Liver (tissue), 9 donors: ENCODE measurements around the gene ZDHHC8. TPM values are rescaled to one million over a fixed set of nuclear protein-coding genes. Genes with fewer than 3 reads are reported as not detected.

ENCODE experiments used
- DNase-seq: peaks from one replicate; pipeline ENCODE4 v3.0.0-alpha.2; 2017; ENCODE audit warnings: low spot score
- H3K27ac ChIP-seq, 2 donors: one replicate each; pipeline ENCODE4 v1.7.0; 2013; ENCODE audit warnings: inconsistent platforms in 2 of 2, low read length in 2 of 2, control low read depth in 1 of 2, low read depth in 1 of 2, mild to moderate bottlenecking in 1 of 2
- H3K27me3 ChIP-seq, 4 donors: one replicate each; pipeline versions ENCODE4 v1.6.1 to v1.7.0; 2013; ENCODE audit warnings: low read length in 3 of 4, inconsistent platforms in 1 of 4, mild to moderate bottlenecking in 1 of 4, moderate library complexity in 1 of 4; ENCODE audit not compliant: control insufficient read depth in 4 of 4, insufficient read depth in 4 of 4
- H3K36me3 ChIP-seq, 4 donors: one replicate each; pipeline versions ENCODE4 v1.6.1 to v1.7.0; 2013; ENCODE audit warnings: low read length in 3 of 4, mild to moderate bottlenecking in 3 of 4, low read depth in 1 of 4, moderate library complexity in 1 of 4; ENCODE audit not compliant: control insufficient read depth in 4 of 4, insufficient read depth in 3 of 4
- H3K4me1 ChIP-seq, 4 donors: one replicate each; pipeline versions ENCODE4 v1.6.1 to v1.7.0; 2013; ENCODE audit warnings: low read length in 3 of 4, mild to moderate bottlenecking in 3 of 4, moderate library complexity in 1 of 4; ENCODE audit not compliant: control insufficient read depth in 4 of 4, insufficient read depth in 4 of 4
- H3K4me3 ChIP-seq, 3 donors: one replicate each; pipeline versions ENCODE4 v1.6.1 to v1.7.0; 2013; ENCODE audit warnings: low read length in 3 of 3, control low read depth in 1 of 3, low read depth in 1 of 3, mild to moderate bottlenecking in 1 of 3
- H3K9ac ChIP-seq, 2 donors: one replicate each; pipeline ENCODE4 v1.7.0; 2013; ENCODE audit warnings: low read length in 2 of 2, mild to moderate bottlenecking in 2 of 2, moderate library complexity in 2 of 2, control low read depth in 1 of 2, low read depth in 1 of 2
- H3K9me3 ChIP-seq, 4 donors: one replicate each; pipeline versions ENCODE4 v1.6.1 to v1.7.0; 2013; ENCODE audit warnings: low read length in 3 of 4; ENCODE audit not compliant: control insufficient read depth in 4 of 4
- ATF3 ChIP-seq: IDR thresholded peaks from 2 replicates; pipeline ENCODE4 v1.6.1; 2016; ENCODE audit warnings: antibody characterized with exemption
- CTCF ChIP-seq: fragments of 150-350 bp; IDR thresholded peaks from 2 replicates; pipeline ENCODE4 v1.5.1; 2017; ENCODE audit warnings: improper control_type of control experiment, low read depth, low read length; ENCODE audit not compliant: missing input control
- EGR1 ChIP-seq, 2 donors: IDR thresholded peaks; 2 replicates each; pipeline ENCODE4 v1.6.1; 2016 to 2018; ENCODE audit warnings: antibody characterized with exemption in 2 of 2, low read depth in 2 of 2
- FOXA1 ChIP-seq: IDR thresholded peaks from 2 replicates; pipeline ENCODE4 v1.6.1; 2016; ENCODE audit warnings: antibody characterized with exemption
- FOXA2 ChIP-seq: IDR thresholded peaks from 2 replicates; pipeline ENCODE4 v1.6.1; 2016; ENCODE audit warnings: antibody characterized with exemption
- GABPA ChIP-seq, 2 donors: IDR thresholded peaks in 1 of 2; conservative IDR thresholded peaks in 1 of 2; 2 replicates each; pipeline ENCODE4 v1.6.1; 2016; ENCODE audit warnings: antibody characterized with exemption in 2 of 2, mild to moderate bottlenecking in 1 of 2, moderate library complexity in 1 of 2
- HNF4A ChIP-seq, 2 donors: conservative IDR thresholded peaks; 2 replicates each; pipeline ENCODE4 v1.6.1; 2016; ENCODE audit warnings: antibody characterized with exemption in 2 of 2, mild to moderate bottlenecking in 2 of 2
- HNF4G ChIP-seq: IDR thresholded peaks from 2 replicates; pipeline ENCODE4 v1.6.1; 2016; ENCODE audit warnings: antibody characterized with exemption
- JUND ChIP-seq, 2 donors: IDR thresholded peaks; 2 replicates each; pipeline ENCODE4 v1.6.1; 2016; ENCODE audit warnings: antibody characterized with exemption in 2 of 2
- NR2F2 ChIP-seq: IDR thresholded peaks from 2 replicates; pipeline ENCODE4 v1.6.1; 2016; ENCODE audit warnings: antibody characterized with exemption
- RAD21 ChIP-seq, 2 donors: IDR thresholded peaks; 2 replicates each; pipeline ENCODE4 v1.6.1; 2016; ENCODE audit warnings: antibody characterized with exemption in 2 of 2, mild to moderate bottlenecking in 2 of 2
- REST ChIP-seq: IDR thresholded peaks from 2 replicates; pipeline ENCODE4 v1.6.1; 2016; ENCODE audit warnings: antibody characterized with exemption, mild to moderate bottlenecking
- RXRA ChIP-seq, 2 donors: IDR thresholded peaks; 2 replicates each; pipeline ENCODE4 v1.6.1; 2017 to 2018; ENCODE audit warnings: antibody characterized with exemption in 2 of 2, mild to moderate bottlenecking in 1 of 2
- SP1 ChIP-seq: IDR thresholded peaks from 2 replicates; pipeline ENCODE4 v1.6.1; 2018; ENCODE audit warnings: antibody characterized with exemption, mild to moderate bottlenecking
- TAF1 ChIP-seq: conservative IDR thresholded peaks from 2 replicates; pipeline ENCODE4 v1.6.1; 2016; ENCODE audit warnings: antibody characterized with exemption, mild to moderate bottlenecking
- YY1 ChIP-seq: IDR thresholded peaks from 2 replicates; pipeline ENCODE4 v1.6.1; 2016; ENCODE audit warnings: antibody characterized with exemption, mild to moderate bottlenecking
- ZBTB33 ChIP-seq: IDR thresholded peaks from 2 replicates; pipeline ENCODE4 v1.6.1; 2016; ENCODE audit warnings: antibody characterized with exemption
- WGBS: extraction: QIAGEN DNeasy Blood & Tissue Kit; methylation state at CpG from one replicate; pipeline ENCODE4 v1.1.7; 2013; 5-methylcytosine and 5-hydroxymethylcytosine counted together
- polyA plus RNA-seq, 2 donors: library from polyadenylated mRNA; stranded (reverse) in 1 of 2; unstranded in 1 of 2; fragments of 200-250 nt in 1 of 2; fragments of >200 nt in 1 of 2; fragmentation: Nextera tagmentation in 1 of 2; extraction: Ambion mirVana in 1 of 2; gene quantifications; one replicate each; pipeline versions ENCODE4 v1.2.1 to v1.2.3, GENCODE V29; 2013 to 2015
- total RNA-seq, 2 donors: library from RNA; depleted of rRNA; stranded (reverse); fragments of >200 nt; gene quantifications; one replicate each; pipeline ENCODE4 v1.2.3, GENCODE V29; 2014
- TF ChIP-seq, protein P1 (sequence below): IDR thresholded peaks from 2 replicates; pipeline ENCODE4 v1.6.1; 2016; ENCODE audit warnings: antibody characterized with exemption
- donor health status: healthy.
- donor health status: healthy.
- donor health status: healthy.
- donor health status: healthy.
- donor health status: healthy.

ZDHHC8 gene
- total and polyA plus RNA-seq, 4 donors: 2.9 to 11.8 (median 6.8) TPM

GRCh38 chr22:20181194-20181883 is 49.7 kb downstream of the ZDHHC8 start:
- WGBS: 46% methylated on average over 17 of the region's 17 CpGs
- no peaks in the 10 kb centered on the region for H3K27me3 ChIP-seq
- peaks cover 4 to 24% (median 13%) of the 10 kb centered on the region in 4 donors for H3K4me1 ChIP-seq
- H3K27ac ChIP-seq: no peak overlapping the region
- no peaks in the 10 kb centered on the region for H3K36me3 ChIP-seq
- H3K4me3 ChIP-seq: no peak overlapping the region
- no peak overlapping the region for H3K9ac ChIP-seq
- no peaks in the 10 kb centered on the region for H3K9me3 ChIP-seq
- no peak for DNase-seq
- peak in 1 of 2 donors; percentile 53 for TF ChIP-seq RAD21 (IDR thresholded peaks at IDR 0.05)
- no peak for TF ChIP-seq FOXA1
- no peak for TF ChIP-seq ATF3
- TF ChIP-seq HNF4G: peak; percentile 42
- TF ChIP-seq RXRA (IDR thresholded peaks at IDR 0.05): peak in 1 of 2 donors; percentile 6
- no peak for TF ChIP-seq TAF1
- no peak for TF ChIP-seq FOXA2
- TF ChIP-seq ZBTB33: no peak
- TF ChIP-seq REST: no peak
- TF ChIP-seq, protein P1, sequence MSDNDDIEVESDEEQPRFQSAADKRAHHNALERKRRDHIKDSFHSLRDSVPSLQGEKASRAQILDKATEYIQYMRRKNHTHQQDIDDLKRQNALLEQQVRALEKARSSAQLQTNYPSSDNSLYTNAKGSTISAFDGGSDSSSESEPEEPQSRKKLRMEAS: no peak
- TF ChIP-seq SP1: peak; percentile 87
- no peak for TF ChIP-seq JUND (IDR thresholded peaks at IDR 0.05)
- TF ChIP-seq CTCF: no peak
- TF ChIP-seq YY1: no peak
- TF ChIP-seq NR2F2: no peak
- TF ChIP-seq EGR1 (IDR thresholded peaks at IDR 0.05; ENCODE audit: low read depth in 2 of 2): no peak
- TF ChIP-seq GABPA (IDR thresholded peaks at IDR 0.05 in 1 of 2, conservative IDR thresholded peaks at IDR 0.05 in 1 of 2): no peak
- TF ChIP-seq HNF4A (conservative IDR thresholded peaks at IDR 0.05): peak; percentile 64 to 82
